H1 (cell line): Measurements from ENCODE around the gene GMPPA. TPM values are rescaled to one million over a fixed set of nuclear protein-coding genes. Genes with fewer than 3 reads are reported as not detected.

Experiments used
- BACH1 ChIP-seq: IDR thresholded peaks from 2 replicates; pipeline ENCODE4 v1.6.1; 2012; ENCODE audit warnings: low read length, improper control_type of control experiment
- CBX5 ChIP-seq: fragments of 300-800, 300-1000 bp; sonication (generic); IDR thresholded peaks from 2 replicates; pipeline ENCODE4 v1.7.1; 2016; ENCODE audit warnings: antibody characterized with exemption, low read length, low read depth
- GABPA ChIP-seq: IDR thresholded peaks from 2 replicates; pipeline ENCODE4 v1.6.1; 2011; ENCODE audit warnings: mild to moderate bottlenecking, low read length, moderate library complexity, borderline replicate concordance; ENCODE audit not compliant: insufficient read depth
- HDAC2 ChIP-seq, 2 experiments: fragments of 300-600 bp in 1 of 2; sonication (generic) in 1 of 2; IDR thresholded peaks; 2 replicates each; pipeline ENCODE4 v1.6.1; 2011 to 2012; ENCODE audit warnings: low read depth in 2 of 2, low read length in 2 of 2, mild to moderate bottlenecking in 2 of 2, moderate library complexity in 2 of 2, borderline replicate concordance in 1 of 2, inconsistent platforms in 1 of 2
- KDM4A ChIP-seq: IDR thresholded peaks from one replicate; pipeline ENCODE4 v1.7.1; 2012; ENCODE audit warnings: low read depth, mild to moderate bottlenecking, moderate library complexity, low read length, inconsistent platforms; ENCODE audit not compliant: severe bottlenecking
- POLR2A ChIP-seq, 2 experiments: IDR thresholded peaks; 1 replicate in 1 of 2; 2 replicates in 1 of 2; pipeline ENCODE4 v1.6.1; 2011; ENCODE audit warnings: low read depth in 2 of 2, low read length in 2 of 2, mild to moderate bottlenecking in 2 of 2; ENCODE audit errors: control extremely low read depth in 1 of 2
- RFX5 ChIP-seq: IDR thresholded peaks from 2 replicates; pipeline ENCODE4 v1.6.1; 2011; ENCODE audit warnings: low read depth, low read length, improper control_type of control experiment, borderline replicate concordance
- SRF ChIP-seq: IDR thresholded peaks from 2 replicates; pipeline ENCODE4 v1.6.1; 2011; ENCODE audit warnings: mild to moderate bottlenecking, low read depth, low read length, moderate library complexity
- SUZ12 ChIP-seq: fragments of 200-600 bp; sonication (generic); IDR thresholded peaks from 2 replicates; pipeline ENCODE4 v1.6.1; 2012; ENCODE audit warnings: mild to moderate bottlenecking, inconsistent platforms, low read length, moderate library complexity, mixed read lengths
- TCF12 ChIP-seq: IDR thresholded peaks from 2 replicates; pipeline ENCODE4 v1.6.1; 2011; ENCODE audit warnings: low read depth, mild to moderate bottlenecking, low read length
- polyA plus RNA-seq, 7 experiments: library from polyadenylated mRNA; depleted of rRNA in 3 of 7; stranded (reverse) in 5 of 7; unstranded in 2 of 7; fragments of >200 nt in 5 of 7; fragments of 200-250 nt in 2 of 7; gene quantifications; 1 replicate in 5 of 7; 2 replicates in 1 of 7; 4 replicates in 1 of 7; pipeline versions ENCODE4 v1.2.1 to v1.2.3, GENCODE V29; 2011 to 2013; ENCODE audit warnings: missing spikeins in 2 of 7, mixed read lengths in 2 of 7
- total RNA-seq: library from RNA; stranded (reverse); fragmentation: NEBNext Ultra II Directional; extraction: Animal tissue kit (Norgen Biotek cat#: 25700); gene quantifications from 2 replicates; pipeline ENCODE4 v1.2.1, GENCODE V29; 2021
- TF ChIP-seq, protein P1 (sequence below): fragments of 300-600 bp; sonication (generic); IDR thresholded peaks from 2 replicates; pipeline ENCODE4 v1.7.1; 2012; ENCODE audit warnings: low read length, moderate library complexity, mild to moderate bottlenecking, inconsistent platforms; ENCODE audit not compliant: insufficient replicate concordance

Gene GMPPA
- total and polyA plus RNA-seq, 2 of the 8 experiments (the other 6 are each of a cell fraction or from before 2014, with no cell fraction given): 34.3 to 98.8 TPM

DNA sequence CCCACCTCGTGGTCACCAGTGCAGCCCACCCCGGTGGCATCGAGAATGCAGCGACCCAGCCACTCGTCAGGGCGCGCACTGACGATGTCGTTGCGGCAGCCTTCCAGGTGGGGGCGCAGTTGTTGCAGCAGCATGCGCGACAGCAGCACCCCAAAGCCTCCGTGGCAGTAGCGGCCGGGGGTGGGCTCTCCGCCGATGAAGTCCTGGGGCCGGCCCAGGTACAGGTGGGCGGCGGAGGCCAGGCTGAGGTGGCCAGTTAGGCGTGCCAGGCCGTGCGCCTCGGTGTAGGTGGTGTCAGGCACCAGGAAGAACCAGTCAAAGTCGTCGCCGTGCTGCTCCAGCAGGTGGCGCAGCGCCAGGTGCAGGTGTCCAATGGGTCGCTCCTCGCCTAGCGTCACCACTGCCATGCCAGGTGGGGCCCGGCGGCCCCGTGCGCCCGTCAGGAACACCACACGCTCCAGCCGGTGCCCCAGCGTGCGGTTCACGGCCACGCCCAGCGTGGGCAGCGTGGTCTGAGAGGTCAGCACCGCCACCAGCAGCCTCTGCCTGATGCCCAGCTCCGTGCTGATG is 43.0 kb downstream of the GMPPA start (continued):
- TF ChIP-seq CBX5: no peak
- TF ChIP-seq KDM4A: peak; percentile 75
- TF ChIP-seq BACH1: 0 out of 2 replicates have a peak, but pooled peaks have one; percentile 6
- no peak for TF ChIP-seq POLR2A (IDR thresholded peaks at IDR 0.05; ENCODE audit: control extremely low read depth in 1 of 2, low read depth in 2 of 2, low read length in 2 of 2)
- no peak for TF ChIP-seq SUZ12
- TF ChIP-seq GABPA: no peak
- TF ChIP-seq, protein P1, sequence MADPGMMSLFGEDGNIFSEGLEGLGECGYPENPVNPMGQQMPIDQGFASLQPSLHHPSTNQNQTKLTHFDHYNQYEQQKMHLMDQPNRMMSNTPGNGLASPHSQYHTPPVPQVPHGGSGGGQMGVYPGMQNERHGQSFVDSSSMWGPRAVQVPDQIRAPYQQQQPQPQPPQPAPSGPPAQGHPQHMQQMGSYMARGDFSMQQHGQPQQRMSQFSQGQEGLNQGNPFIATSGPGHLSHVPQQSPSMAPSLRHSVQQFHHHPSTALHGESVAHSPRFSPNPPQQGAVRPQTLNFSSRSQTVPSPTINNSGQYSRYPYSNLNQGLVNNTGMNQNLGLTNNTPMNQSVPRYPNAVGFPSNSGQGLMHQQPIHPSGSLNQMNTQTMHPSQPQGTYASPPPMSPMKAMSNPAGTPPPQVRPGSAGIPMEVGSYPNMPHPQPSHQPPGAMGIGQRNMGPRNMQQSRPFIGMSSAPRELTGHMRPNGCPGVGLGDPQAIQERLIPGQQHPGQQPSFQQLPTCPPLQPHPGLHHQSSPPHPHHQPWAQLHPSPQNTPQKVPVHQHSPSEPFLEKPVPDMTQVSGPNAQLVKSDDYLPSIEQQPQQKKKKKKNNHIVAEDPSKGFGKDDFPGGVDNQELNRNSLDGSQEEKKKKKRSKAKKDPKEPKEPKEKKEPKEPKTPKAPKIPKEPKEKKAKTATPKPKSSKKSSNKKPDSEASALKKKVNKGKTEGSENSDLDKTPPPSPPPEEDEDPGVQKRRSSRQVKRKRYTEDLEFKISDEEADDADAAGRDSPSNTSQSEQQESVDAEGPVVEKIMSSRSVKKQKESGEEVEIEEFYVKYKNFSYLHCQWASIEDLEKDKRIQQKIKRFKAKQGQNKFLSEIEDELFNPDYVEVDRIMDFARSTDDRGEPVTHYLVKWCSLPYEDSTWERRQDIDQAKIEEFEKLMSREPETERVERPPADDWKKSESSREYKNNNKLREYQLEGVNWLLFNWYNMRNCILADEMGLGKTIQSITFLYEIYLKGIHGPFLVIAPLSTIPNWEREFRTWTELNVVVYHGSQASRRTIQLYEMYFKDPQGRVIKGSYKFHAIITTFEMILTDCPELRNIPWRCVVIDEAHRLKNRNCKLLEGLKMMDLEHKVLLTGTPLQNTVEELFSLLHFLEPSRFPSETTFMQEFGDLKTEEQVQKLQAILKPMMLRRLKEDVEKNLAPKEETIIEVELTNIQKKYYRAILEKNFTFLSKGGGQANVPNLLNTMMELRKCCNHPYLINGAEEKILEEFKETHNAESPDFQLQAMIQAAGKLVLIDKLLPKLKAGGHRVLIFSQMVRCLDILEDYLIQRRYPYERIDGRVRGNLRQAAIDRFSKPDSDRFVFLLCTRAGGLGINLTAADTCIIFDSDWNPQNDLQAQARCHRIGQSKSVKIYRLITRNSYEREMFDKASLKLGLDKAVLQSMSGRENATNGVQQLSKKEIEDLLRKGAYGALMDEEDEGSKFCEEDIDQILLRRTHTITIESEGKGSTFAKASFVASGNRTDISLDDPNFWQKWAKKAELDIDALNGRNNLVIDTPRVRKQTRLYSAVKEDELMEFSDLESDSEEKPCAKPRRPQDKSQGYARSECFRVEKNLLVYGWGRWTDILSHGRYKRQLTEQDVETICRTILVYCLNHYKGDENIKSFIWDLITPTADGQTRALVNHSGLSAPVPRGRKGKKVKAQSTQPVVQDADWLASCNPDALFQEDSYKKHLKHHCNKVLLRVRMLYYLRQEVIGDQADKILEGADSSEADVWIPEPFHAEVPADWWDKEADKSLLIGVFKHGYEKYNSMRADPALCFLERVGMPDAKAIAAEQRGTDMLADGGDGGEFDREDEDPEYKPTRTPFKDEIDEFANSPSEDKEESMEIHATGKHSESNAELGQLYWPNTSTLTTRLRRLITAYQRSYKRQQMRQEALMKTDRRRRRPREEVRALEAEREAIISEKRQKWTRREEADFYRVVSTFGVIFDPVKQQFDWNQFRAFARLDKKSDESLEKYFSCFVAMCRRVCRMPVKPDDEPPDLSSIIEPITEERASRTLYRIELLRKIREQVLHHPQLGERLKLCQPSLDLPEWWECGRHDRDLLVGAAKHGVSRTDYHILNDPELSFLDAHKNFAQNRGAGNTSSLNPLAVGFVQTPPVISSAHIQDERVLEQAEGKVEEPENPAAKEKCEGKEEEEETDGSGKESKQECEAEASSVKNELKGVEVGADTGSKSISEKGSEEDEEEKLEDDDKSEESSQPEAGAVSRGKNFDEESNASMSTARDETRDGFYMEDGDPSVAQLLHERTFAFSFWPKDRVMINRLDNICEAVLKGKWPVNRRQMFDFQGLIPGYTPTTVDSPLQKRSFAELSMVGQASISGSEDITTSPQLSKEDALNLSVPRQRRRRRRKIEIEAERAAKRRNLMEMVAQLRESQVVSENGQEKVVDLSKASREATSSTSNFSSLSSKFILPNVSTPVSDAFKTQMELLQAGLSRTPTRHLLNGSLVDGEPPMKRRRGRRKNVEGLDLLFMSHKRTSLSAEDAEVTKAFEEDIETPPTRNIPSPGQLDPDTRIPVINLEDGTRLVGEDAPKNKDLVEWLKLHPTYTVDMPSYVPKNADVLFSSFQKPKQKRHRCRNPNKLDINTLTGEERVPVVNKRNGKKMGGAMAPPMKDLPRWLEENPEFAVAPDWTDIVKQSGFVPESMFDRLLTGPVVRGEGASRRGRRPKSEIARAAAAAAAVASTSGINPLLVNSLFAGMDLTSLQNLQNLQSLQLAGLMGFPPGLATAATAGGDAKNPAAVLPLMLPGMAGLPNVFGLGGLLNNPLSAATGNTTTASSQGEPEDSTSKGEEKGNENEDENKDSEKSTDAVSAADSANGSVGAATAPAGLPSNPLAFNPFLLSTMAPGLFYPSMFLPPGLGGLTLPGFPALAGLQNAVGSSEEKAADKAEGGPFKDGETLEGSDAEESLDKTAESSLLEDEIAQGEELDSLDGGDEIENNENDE: no peak
- TF ChIP-seq TCF12: peak; percentile 96; the same call in 1 of the 2 replicates
- TF ChIP-seq HDAC2 (IDR thresholded peaks at IDR 0.05; ENCODE audit: borderline replicate concordance in 1 of 2, low read depth in 2 of 2, low read length in 2 of 2): no peak
- 0 out of 2 replicates have a peak, but pooled peaks have one; percentile 45 for TF ChIP-seq SRF
- no peak for TF ChIP-seq RFX5
